Panc1 (cell line): ENCODE data around the gene FYB2. TPM values are rescaled to one million over a fixed set of nuclear protein-coding genes. Genes with fewer than 3 reads are reported as not detected.

Source experiments
- ATAC-seq: fragments of 200-7000 bp; cut with Tn5 transposase; 2 replicates; pipeline ENCODE4 v1.9.1; 2020; ENCODE audit warnings: mild to moderate bottlenecking, moderate library complexity
- BruUV-seq: library from RNA; stranded (reverse); fragments of 400-500 nt; replicated peaks from 2 replicates; lab custom pipeline; 2021; lab: Mats Ljungman, UMichigan
- CTCF ChIA-PET: fragments of 300-600 bp; sonication (Branson Sonifier 250); formaldehyde crosslinking; loops from one replicate; lab custom pipeline; 2022; ENCODE audit warnings: antibody characterized with exemption; lab: Charles Lee
- POLR2A ChIA-PET: fragments of 300-600 bp; sonication (Branson Sonifier 250); formaldehyde crosslinking; loops from one replicate; lab custom pipeline; 2022; ENCODE audit warnings: antibody characterized with exemption; lab: Charles Lee
- DNase-seq: peaks from one replicate; pipeline ENCODE4 v3.0.0-alpha.2; 2010; ENCODE audit warnings: low read depth, low spot score
- H3K27ac ChIP-seq: 2 replicates; pipeline ENCODE4 v1.5.1; 2011; ENCODE audit warnings: mild to moderate bottlenecking, low read length, inconsistent platforms
- H3K27me3 ChIP-seq: fragments of 200-500 bp; sonication (Bioruptor generic); 2 replicates; pipeline ENCODE4 v1.6.0; 2014; ENCODE audit warnings: low read length, inconsistent platforms; ENCODE audit not compliant: control insufficient read depth, insufficient read depth
- H3K36me3 ChIP-seq: fragments of 200-500 bp; sonication (Bioruptor generic); 2 replicates; pipeline ENCODE4 v1.5.1; 2014; ENCODE audit warnings: inconsistent platforms, mild to moderate bottlenecking, low read length, moderate library complexity; ENCODE audit not compliant: control insufficient read depth, insufficient read depth
- H3K4me1 ChIP-seq: 2 replicates; pipeline ENCODE4 v1.5.1; 2011; ENCODE audit warnings: inconsistent platforms, mild to moderate bottlenecking, low read length, moderate library complexity; ENCODE audit not compliant: control insufficient read depth, insufficient read depth
- H3K4me3 ChIP-seq, 2 experiments: 2 replicates each; pipeline ENCODE4 v1.5.1; 2011 to 2012; ENCODE audit warnings: low read depth in 2 of 2, low read length in 2 of 2, mild to moderate bottlenecking in 2 of 2, inconsistent platforms in 1 of 2, moderate library complexity in 1 of 2
- H3K9me3 ChIP-seq: fragments of 200-500 bp; sonication (Bioruptor generic); 2 replicates; pipeline ENCODE4 v1.5.1; 2014; ENCODE audit warnings: low read depth, mild to moderate bottlenecking, inconsistent platforms, low read length, moderate library complexity; ENCODE audit not compliant: control insufficient read depth, insufficient read depth
- CTCF ChIP-seq: fragments of 450-650 bp; IDR thresholded peaks from 2 replicates; pipeline ENCODE4 v1.5.1; 2017; ENCODE audit warnings: mild to moderate bottlenecking
- POLR2AphosphoS5 ChIP-seq: IDR thresholded peaks from 2 replicates; pipeline ENCODE4 v1.6.1; 2012; ENCODE audit warnings: mild to moderate bottlenecking, low read depth, low read length, moderate library complexity
- REST ChIP-seq, 2 experiments: IDR thresholded peaks; 2 replicates each; pipeline ENCODE4 v1.6.1; 2011 to 2012; ENCODE audit warnings: low read depth in 2 of 2, control low read depth in 1 of 2, low read length in 1 of 2, mild to moderate bottlenecking in 1 of 2, moderate library complexity in 1 of 2; ENCODE audit not compliant: insufficient read depth in 1 of 2
- SIN3A ChIP-seq: IDR thresholded peaks from 2 replicates; pipeline ENCODE4 v1.6.1; 2012; ENCODE audit warnings: low read depth, mild to moderate bottlenecking, low read length, moderate library complexity, borderline replicate concordance; ENCODE audit not compliant: insufficient read depth
- TCF7L2 ChIP-seq: IDR thresholded peaks from 2 replicates; pipeline ENCODE4 v1.6.1; 2011; ENCODE audit warnings: mild to moderate bottlenecking, low read depth, low read length, inconsistent platforms
- in situ Hi-C: cut with HindIII; loops from 2 replicates; pipeline ENCODE4 v1.10.0; 2016; ENCODE audit warnings: low sequenced_read_pairs, low pct_unique_long_range_greater_than_20kb
- intact Hi-C: fragments of 100-400 bp; cut with micrococcal nuclease; formaldehyde crosslinking; loops from one replicate; pipeline ENCODE4 v1.10.0; 2022; ENCODE audit not compliant: unreplicated experiment
- total RNA-seq: library from RNA; stranded (reverse); gene quantifications from one replicate; pipeline ENCODE4 v1.2.1, GENCODE V29; 2021; ENCODE audit not compliant: unreplicated experiment

FYB2 gene
- total RNA-seq, 1 experiment from 2014 or later: 0.49 TPM

- intact Hi-C loops (no loop called here), in situ Hi-C loops (no loop called here)
- H3K36me3 ChIP-seq: no peaks in the 10 kb centered on the region
- no peaks in the 10 kb centered on the region for H3K4me1 ChIP-seq
- no TSS peak for BruUV-seq
- H3K27me3 ChIP-seq: peaks cover 7% of the 10 kb centered on the region
- TF ChIP-seq REST (IDR thresholded peaks at IDR 0.05; ENCODE audit: insufficient read depth in 1 of 2, low read depth in 2 of 2, low read length in 1 of 2) (no peak), SIN3A (no peak), CTCF (no peak), TCF7L2 (no peak), POLR2AphosphoS5 (no peak)
- ChIA-PET CTCF (no interaction called here), POLR2A (interaction anchor here (0.6 kb wide), 1 partner anchor 85 kb away, joined by 3 read pairs; no protein-coding TSS in a partner anchor)
- no peaks in the 10 kb centered on the region for H3K9me3 ChIP-seq
- ATAC-seq (no peak), DNase-seq (no peak)
- no peak overlapping the region for H3K4me3 ChIP-seq
- H3K27ac ChIP-seq: no peak overlapping the region
These were observed 29.2 kb downstream of the FYB2 start for GRCh38 chr1:56790036-56790435.

- no peak for ATAC-seq
These were observed 30.6 kb downstream of the FYB2 start for GRCh38 chr1:56788588-56788987.

More at GRCh38 chr1:56788588-56788987, 30.6 kb downstream of the FYB2 start:
- Histone ChIP-seq H3K4me1 (no peaks in the 10 kb centered on the region), H3K36me3 (no peaks in the 10 kb centered on the region), H3K9me3 (no peaks in the 10 kb centered on the region), H3K4me3 (no peak overlapping the region), H3K27ac (no peak overlapping the region), H3K27me3 (peaks cover 7% of the 10 kb centered on the region)
- DNase-seq: no peak
- BruUV-seq: no TSS peak
- intact Hi-C loops: no loop called here
- CTCF ChIA-PET: no interaction called here
- TF ChIP-seq TCF7L2 (no peak), POLR2AphosphoS5 (no peak), SIN3A (no peak), REST (IDR thresholded peaks at IDR 0.05; ENCODE audit: insufficient read depth in 1 of 2, low read depth in 2 of 2, low read length in 1 of 2) (no peak), CTCF (no peak)
- POLR2A ChIA-PET: no interaction called here
- in situ Hi-C loops: no loop called here
